H9 (cell line): ENCODE data around the gene ZGLP1. TPM values are rescaled to one million over a fixed set of nuclear protein-coding genes. Genes with fewer than 3 reads are reported as not detected.

Source experiments
- DNase-seq: peaks from one replicate; pipeline ENCODE4 v3.0.0-alpha.2; 2017
- H2AFZ ChIP-seq: one replicate; pipeline ENCODE4 v1.6.1; 2013; ENCODE audit warnings: mild to moderate bottlenecking, low read length, control low read depth, moderate library complexity
- H2AK5ac ChIP-seq: 2 replicates; pipeline ENCODE4 v1.6.1; 2013; ENCODE audit warnings: low read length, control low read depth, mixed read lengths; ENCODE audit not compliant: insufficient read length
- H2BK120ac ChIP-seq: one replicate; pipeline ENCODE4 v1.6.1; 2013; ENCODE audit warnings: low read depth, mild to moderate bottlenecking, low read length, control low read depth, inconsistent platforms; ENCODE audit not compliant: poor library complexity, severe bottlenecking
- H2BK12ac ChIP-seq: 2 replicates; pipeline ENCODE4 v1.6.1; 2013; ENCODE audit warnings: low read length, control low read depth, mixed read lengths, low read depth; ENCODE audit not compliant: insufficient read length
- H2BK15ac ChIP-seq: 2 replicates; pipeline ENCODE4 v1.6.1; 2013; ENCODE audit warnings: low read depth, low read length, control low read depth
- H2BK20ac ChIP-seq: one replicate; pipeline ENCODE4 v1.6.1; 2013; ENCODE audit warnings: low read depth, mild to moderate bottlenecking, low read length, control low read depth, inconsistent platforms; ENCODE audit not compliant: poor library complexity, severe bottlenecking
- H2BK5ac ChIP-seq: 2 replicates; pipeline ENCODE4 v1.6.1; 2013; ENCODE audit warnings: low read length, control low read depth, mixed read lengths; ENCODE audit not compliant: insufficient read length
- H3K14ac ChIP-seq: 2 replicates; pipeline ENCODE4 v1.6.1; 2013; ENCODE audit warnings: low read length, control low read depth; ENCODE audit not compliant: insufficient read depth
- H3K18ac ChIP-seq: 2 replicates; pipeline ENCODE4 v1.6.1; 2013; ENCODE audit warnings: low read depth, mild to moderate bottlenecking, mixed read lengths, low read length, control low read depth; ENCODE audit not compliant: insufficient read length
- H3K23ac ChIP-seq: 2 replicates; pipeline ENCODE4 v1.6.1; 2013; ENCODE audit warnings: low read length, control low read depth, mixed read lengths, low read depth; ENCODE audit not compliant: insufficient read length
- H3K23me2 ChIP-seq: 2 replicates; pipeline ENCODE4 v1.6.1; 2013; ENCODE audit warnings: low read depth, mild to moderate bottlenecking, mixed read lengths, low read length, control low read depth; ENCODE audit not compliant: insufficient read length, poor library complexity, severe bottlenecking
- H3K27ac ChIP-seq: 2 replicates; pipeline ENCODE4 v1.5.1; 2013; ENCODE audit warnings: low read length, control low read depth, mixed read lengths, low read depth; ENCODE audit not compliant: insufficient read length
- H3K27me3 ChIP-seq: 2 replicates; pipeline ENCODE4 v1.6.1; 2013; ENCODE audit warnings: low read length, control low read depth, inconsistent platforms; ENCODE audit not compliant: insufficient read depth
- H3K4ac ChIP-seq: 2 replicates; pipeline ENCODE4 v1.6.1; 2013; ENCODE audit warnings: low read depth, mild to moderate bottlenecking, control low read depth, inconsistent platforms, low read length, moderate library complexity
- H3K4me1 ChIP-seq: 2 replicates; pipeline ENCODE4 v1.6.1; 2013; ENCODE audit warnings: low read length, control low read depth, inconsistent platforms; ENCODE audit not compliant: insufficient read depth
- H3K4me2 ChIP-seq: 2 replicates; pipeline ENCODE4 v1.6.1; 2013; ENCODE audit warnings: low read length, control low read depth, mixed read lengths; ENCODE audit not compliant: insufficient read length, insufficient read depth
- H3K56ac ChIP-seq: 2 replicates; pipeline ENCODE4 v1.6.1; 2013; ENCODE audit warnings: low read depth, mild to moderate bottlenecking, mixed read lengths, low read length, control low read depth; ENCODE audit not compliant: insufficient read length
- H3K79me1 ChIP-seq: 2 replicates; pipeline ENCODE4 v1.6.1; 2013; ENCODE audit warnings: low read depth, mild to moderate bottlenecking, moderate library complexity, low read length, control low read depth, inconsistent platforms; ENCODE audit not compliant: insufficient read depth, poor library complexity, severe bottlenecking
- H3K79me2 ChIP-seq: 2 replicates; pipeline ENCODE4 v1.6.1; 2013; ENCODE audit warnings: low read length, control low read depth, inconsistent platforms; ENCODE audit not compliant: insufficient read depth
- H3K9ac ChIP-seq: 2 replicates; pipeline ENCODE4 v1.6.1; 2013; ENCODE audit warnings: low read length, control low read depth, mixed read lengths; ENCODE audit not compliant: insufficient read length; ENCODE audit errors: extremely low read depth
- H3K9me3 ChIP-seq: one replicate; pipeline ENCODE4 v1.6.1; 2013; ENCODE audit warnings: low read depth, low read length, inconsistent platforms; ENCODE audit not compliant: control insufficient read depth
- H3T11ph ChIP-seq: one replicate; pipeline ENCODE4 v1.6.1; 2013; ENCODE audit warnings: mild to moderate bottlenecking, low read length, control low read depth, inconsistent platforms
- H4K20me1 ChIP-seq: one replicate; pipeline ENCODE4 v1.6.1; 2013; ENCODE audit not compliant: control insufficient read depth, insufficient read length, insufficient read depth
- H4K5ac ChIP-seq: 2 replicates; pipeline ENCODE4 v1.6.1; 2013; ENCODE audit warnings: low read depth, mild to moderate bottlenecking, mixed read lengths, low read length, control low read depth; ENCODE audit not compliant: insufficient read length
- H4K8ac ChIP-seq: replicated peaks from 2 replicates; pipeline ENCODE4 v1.6.1; 2013; ENCODE audit warnings: low read length, control low read depth, mixed read lengths, low read depth; ENCODE audit not compliant: insufficient read length
- H4K91ac ChIP-seq: 2 replicates; pipeline ENCODE4 v1.6.1; 2013; ENCODE audit warnings: low read depth, mild to moderate bottlenecking, moderate library complexity, mixed read lengths, low read length, control low read depth; ENCODE audit not compliant: insufficient read length
- H3K27ac Mint-ChIP-seq, 3 experiments: 2 replicates in 2 of 3; 3 replicates in 1 of 3; pipeline ENCODE4 v1.8.0; 2020 to 2021; ENCODE audit warnings: mixed read lengths in 3 of 3, mild to moderate bottlenecking in 1 of 3, moderate library complexity in 1 of 3
- H3K27me3 Mint-ChIP-seq: 2 replicates; pipeline ENCODE4 v1.8.0; 2021; ENCODE audit warnings: low read depth, mild to moderate bottlenecking, moderate library complexity, mixed read lengths
- H3K36me3 Mint-ChIP-seq, 3 experiments: 2 replicates in 2 of 3; 3 replicates in 1 of 3; pipeline ENCODE4 v1.8.0; 2020 to 2021; ENCODE audit warnings: low read depth in 3 of 3, mixed read lengths in 3 of 3; ENCODE audit not compliant: insufficient read depth in 1 of 3
- H3K4me1 Mint-ChIP-seq, 2 experiments: 2 replicates each; pipeline ENCODE4 v1.8.0; 2020; ENCODE audit warnings: mixed read lengths in 2 of 2
- H3K4me3 Mint-ChIP-seq, 2 experiments: 2 replicates in 1 of 2; 3 replicates in 1 of 2; pipeline ENCODE4 v1.8.0; 2020 to 2021; ENCODE audit warnings: mild to moderate bottlenecking in 2 of 2, mixed read lengths in 2 of 2, moderate library complexity in 1 of 2
- H3K9me3 Mint-ChIP-seq, 2 experiments: 2 replicates in 1 of 2; 3 replicates in 1 of 2; pipeline ENCODE4 v1.8.0; 2020; ENCODE audit warnings: mild to moderate bottlenecking in 2 of 2, mixed read lengths in 2 of 2, moderate library complexity in 1 of 2
- WGBS: extraction: QIAGEN DNeasy Blood & Tissue Kit; methylation state at CpG from one replicate; pipeline ENCODE4 v1.1.7; 2013; ENCODE audit warnings: missing lambda C conversion rate, low lambda C conversion rate, mixed read lengths; ENCODE audit not compliant: insufficient read length; ENCODE audit errors: extremely low coverage; 5-methylcytosine and 5-hydroxymethylcytosine counted together
- total RNA-seq: library from RNA; stranded (reverse); gene quantifications from 2 replicates; pipeline ENCODE4 v1.2.1, GENCODE V29; 2021
- TF ChIP-seq, protein P1 (sequence below): fragments of 200-600 bp; sonication (generic); conservative IDR thresholded peaks from 3 replicates; pipeline ENCODE4 v1.8.0; 2021; ENCODE audit warnings: antibody characterized with exemption, mild to moderate bottlenecking

Gene ZGLP1
- total RNA-seq, 1 experiment from 2014 or later: 6.9 TPM

DNA sequence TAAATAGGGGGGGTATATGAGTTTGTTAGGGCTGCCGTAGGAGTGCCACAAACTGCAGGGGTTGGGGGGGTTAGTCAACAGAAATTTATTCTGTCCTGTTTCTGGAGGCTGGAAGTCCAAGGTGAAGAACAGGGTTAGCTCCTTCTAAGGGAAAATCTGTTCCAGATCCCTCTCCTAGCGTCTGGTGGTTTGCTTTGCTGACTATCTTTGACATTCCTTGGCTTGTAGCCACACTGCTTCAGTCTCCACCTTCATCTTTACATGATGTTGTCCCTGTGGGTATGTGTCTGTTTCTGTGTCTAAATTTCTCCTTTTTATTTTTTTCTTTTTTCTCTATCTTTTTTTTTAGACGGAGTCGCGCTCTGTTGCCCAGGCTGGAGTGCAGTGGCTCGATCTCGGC, 46.8 kb downstream of the ZGLP1 start:
- no peak overlapping the region for H3K56ac ChIP-seq
- H4K8ac ChIP-seq: no peak overlapping the region
- no peak overlapping the region for H4K5ac ChIP-seq
- no peak overlapping the region for H3K4ac ChIP-seq
- no peak overlapping the region for H3K27ac Mint-ChIP-seq
- H3K27me3 ChIP-seq: no peaks in the 10 kb centered on the region
- no peaks in the 10 kb centered on the region; a peak in 1 of 5 replicates for H3K9me3 Mint-ChIP-seq
- no peak overlapping the region for H2BK120ac ChIP-seq
- no peaks in the 10 kb centered on the region for H3K79me2 ChIP-seq
- H2BK20ac ChIP-seq: no peak overlapping the region
- H2BK5ac ChIP-seq: no peak overlapping the region
- no peak overlapping the region for H2AK5ac ChIP-seq
- H3K4me1 ChIP-seq: no peaks in the 10 kb centered on the region; the same call in 1 of the 2 replicates
- no peak overlapping the region for H2BK12ac ChIP-seq
- H3K4me2 ChIP-seq: no peak overlapping the region
- H3K9me3 ChIP-seq: no peaks in the 10 kb centered on the region
- H3K27ac ChIP-seq: no peak overlapping the region
- H3K18ac ChIP-seq: no peak overlapping the region
- H3T11ph ChIP-seq: no peak overlapping the region
- H4K20me1 ChIP-seq: no peaks in the 10 kb centered on the region
- H3K36me3 Mint-ChIP-seq: peaks cover 3 to 17% (median 11%) of the 10 kb centered on the region in 3 experiments; a peak in 5 of 7 replicates
- H3K79me1 ChIP-seq: no peaks in the 10 kb centered on the region
- H3K23me2 ChIP-seq: no peaks in the 10 kb centered on the region
- no peak overlapping the region for H2BK15ac ChIP-seq
- H3K9ac ChIP-seq: no peak overlapping the region
- no peak overlapping the region for H3K23ac ChIP-seq
- 0 out of 4 replicates have a peak, but pooled peaks cover 0 to 2% of the 10 kb centered on the region in 2 experiments for H3K4me1 Mint-ChIP-seq
- no CpG with 5 or more reads among the region's 7 CpGs for WGBS
- TF ChIP-seq, protein P1, sequence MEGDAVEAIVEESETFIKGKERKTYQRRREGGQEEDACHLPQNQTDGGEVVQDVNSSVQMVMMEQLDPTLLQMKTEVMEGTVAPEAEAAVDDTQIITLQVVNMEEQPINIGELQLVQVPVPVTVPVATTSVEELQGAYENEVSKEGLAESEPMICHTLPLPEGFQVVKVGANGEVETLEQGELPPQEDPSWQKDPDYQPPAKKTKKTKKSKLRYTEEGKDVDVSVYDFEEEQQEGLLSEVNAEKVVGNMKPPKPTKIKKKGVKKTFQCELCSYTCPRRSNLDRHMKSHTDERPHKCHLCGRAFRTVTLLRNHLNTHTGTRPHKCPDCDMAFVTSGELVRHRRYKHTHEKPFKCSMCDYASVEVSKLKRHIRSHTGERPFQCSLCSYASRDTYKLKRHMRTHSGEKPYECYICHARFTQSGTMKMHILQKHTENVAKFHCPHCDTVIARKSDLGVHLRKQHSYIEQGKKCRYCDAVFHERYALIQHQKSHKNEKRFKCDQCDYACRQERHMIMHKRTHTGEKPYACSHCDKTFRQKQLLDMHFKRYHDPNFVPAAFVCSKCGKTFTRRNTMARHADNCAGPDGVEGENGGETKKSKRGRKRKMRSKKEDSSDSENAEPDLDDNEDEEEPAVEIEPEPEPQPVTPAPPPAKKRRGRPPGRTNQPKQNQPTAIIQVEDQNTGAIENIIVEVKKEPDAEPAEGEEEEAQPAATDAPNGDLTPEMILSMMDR: no peak
- no peak overlapping the region for H4K91ac ChIP-seq
- no peak overlapping the region for H2AFZ ChIP-seq
- H3K4me3 Mint-ChIP-seq: no peak overlapping the region
- DNase-seq: no peak
- H3K14ac ChIP-seq: no peak overlapping the region
- peaks cover 8% of the 10 kb centered on the region for H3K27me3 Mint-ChIP-seq
